K562 (cell line): ENCODE data around the gene AHR. TPM values are rescaled to one million over a fixed set of nuclear protein-coding genes. Genes with fewer than 3 reads are reported as not detected.
"Not testable (repeated sequence)": the region's sequence is repeated elsewhere in the genome, so short reads cannot be mapped to it uniquely, and the experiment has no call there.

Source experiments
- ATAC-seq: fragments of 200-7000 bp; cut with Tn5 transposase; 3 replicates; pipeline ENCODE4 v1.9.1; 2020; ENCODE audit warnings: moderate library complexity
- BruUV-seq: library from RNA; stranded (reverse); fragments of 400-500 nt; replicated peaks from 2 replicates; lab custom pipeline; 2021; lab: Mats Ljungman, UMichigan
- CTCF ChIA-PET: fragments of 300-600 bp; formaldehyde crosslinking; extraction: SDS; loops from one replicate; lab custom pipeline; 2021; ENCODE audit warnings: low intra/inter-chr PET ratio; lab: Yijun Ruan, JAX
- POLR2A ChIA-PET: fragments of 300-600, 350-650 bp; sonication (Branson Sonifier 250); formaldehyde crosslinking; extraction: SDS; loops from one replicate; lab custom pipeline; 2021; ENCODE audit warnings: antibody characterized with exemption, inconsistent platforms; lab: Yijun Ruan, JAX
- DNase-seq, 4 experiments: peaks; one replicate each; pipeline versions ENCODE4 v3.0.0 to v3.0.0-alpha.2; 2011 to 2018; ENCODE audit warnings: low spot score in 3 of 4, mixed read lengths in 3 of 4; ENCODE audit errors: extremely low read depth in 1 of 4
- FAIRE-seq: peaks from 2 replicates; lab custom pipeline; 2011; peaks lifted over from hg19 to GRCh38; lab: Jason Lieb, UNC
- H2AFZ ChIP-seq: 2 replicates; pipeline ENCODE4 v1.6.0; 2011; ENCODE audit warnings: low read depth, low read length, control low read depth, inconsistent platforms
- H3K27ac ChIP-seq: fragments of 200-600 bp; 3 replicates; pipeline ENCODE4 v1.8.0; 2011; ENCODE audit warnings: low read depth, mild to moderate bottlenecking, control low read depth, inconsistent platforms, low read length, moderate library complexity, mixed read lengths; ENCODE audit errors: extremely low read depth
- H3K27me3 ChIP-seq, 2 experiments: fragments of 300-600 bp in 1 of 2; 2 replicates in 1 of 2; 3 replicates in 1 of 2; pipeline versions ENCODE4 v1.6.0 to v1.8.0; 2011; ENCODE audit warnings: inconsistent platforms in 2 of 2, low read length in 2 of 2, mild to moderate bottlenecking in 1 of 2, mixed read lengths in 1 of 2, moderate library complexity in 1 of 2; ENCODE audit not compliant: control insufficient read depth in 2 of 2, insufficient read depth in 2 of 2
- H3K36me3 ChIP-seq: fragments of 300-600 bp; 3 replicates; pipeline ENCODE4 v1.8.0; 2011; ENCODE audit warnings: mild to moderate bottlenecking, low read length, inconsistent platforms; ENCODE audit not compliant: control insufficient read depth, insufficient read depth
- H3K4me1 ChIP-seq, 2 experiments: fragments of 200-600 bp in 1 of 2; replicated peaks in 1 of 2; 2 replicates in 1 of 2; 3 replicates in 1 of 2; pipeline versions ENCODE4 v1.5.1 to v1.8.0; 2011; ENCODE audit warnings: inconsistent platforms in 2 of 2, low read length in 2 of 2, mild to moderate bottlenecking in 1 of 2, mixed read lengths in 1 of 2, moderate library complexity in 1 of 2; ENCODE audit not compliant: control insufficient read depth in 2 of 2, insufficient read depth in 2 of 2
- H3K4me2 ChIP-seq: 2 replicates; pipeline ENCODE4 v1.6.1; 2011; ENCODE audit warnings: low read length, control low read depth, inconsistent platforms, mixed read lengths; ENCODE audit not compliant: insufficient read depth
- H3K4me3 ChIP-seq: fragments of 200-600 bp; sonication (generic), shearing (Covaris generic); 2 replicates; pipeline ENCODE4 v1.5.1; 2016; ENCODE audit warnings: control low read depth, inconsistent platforms
- H3K79me2 ChIP-seq: fragments of 200-600 bp; 3 replicates; pipeline ENCODE4 v1.8.0; 2011; ENCODE audit warnings: low read length, inconsistent platforms; ENCODE audit not compliant: control insufficient read depth, insufficient read depth
- H3K9ac ChIP-seq, 2 experiments: 2 replicates each; pipeline versions ENCODE4 v1.6.0 to v1.6.1; 2011; ENCODE audit warnings: low read depth in 2 of 2, low read length in 2 of 2, control low read depth in 1 of 2, inconsistent platforms in 1 of 2, mild to moderate bottlenecking in 1 of 2, mixed read lengths in 1 of 2; ENCODE audit not compliant: insufficient read depth in 1 of 2
- H3K9me1 ChIP-seq: one replicate; pipeline ENCODE4 v1.6.0; 2011; ENCODE audit warnings: inconsistent platforms, mild to moderate bottlenecking, low read length, moderate library complexity; ENCODE audit not compliant: control insufficient read depth, insufficient read depth
- H3K9me3 ChIP-seq: replicated peaks from 2 replicates; pipeline ENCODE4 v1.5.1; 2011; ENCODE audit warnings: low read depth, low read length, inconsistent platforms; ENCODE audit not compliant: control insufficient read depth, insufficient read depth
- H4K20me1 ChIP-seq: replicated peaks from 2 replicates; pipeline ENCODE4 v1.6.1; 2011; ENCODE audit warnings: low read length, inconsistent platforms, mixed read lengths; ENCODE audit not compliant: control insufficient read depth, insufficient read depth
- ZNF146 ChIP-seq: IDR thresholded peaks from one replicate; pipeline ENCODE4 v1.6.1; 2018; ENCODE audit warnings: missing compliant biosample characterization; ENCODE audit not compliant: unreplicated experiment
- WGBS: fragments of 100-300 bp; shearing (Covaris generic); methylation state at CpG from one replicate; pipeline ENCODE4 v1.1.6; 2016; ENCODE audit warnings: low coverage, mixed read lengths; ENCODE audit not compliant: insufficient coverage; ENCODE audit errors: missing lambda C conversion rate; 5-methylcytosine and 5-hydroxymethylcytosine counted together
- in situ Hi-C: fragments of 300-500 bp; cut with MboI; formaldehyde crosslinking; loops from 4 replicates; pipeline ENCODE4 v1.15.0; 2018; ENCODE audit warnings: inconsistent platforms, mixed read lengths
- intact Hi-C: fragments of 100-400 bp; cut with micrococcal nuclease; formaldehyde crosslinking; loops from 2 replicates; pipeline ENCODE4 v1.14.2; 2022
- polyA plus RNA-seq, 8 experiments: library from polyadenylated mRNA; depleted of rRNA in 4 of 8; stranded (reverse) in 5 of 8; unstranded in 3 of 8; fragments of >200 nt; fragmentation: Nextera tagmentation in 2 of 8; fragmentation: Illumina TruSeq in 1 of 8; extraction: Ambion mirVana in 2 of 8; extraction: Trizol in 1 of 8; gene quantifications; 2 replicates each; pipeline versions ENCODE4 v1.2.1 to v1.2.3, GENCODE V29; 2011 to 2014; ENCODE audit warnings: inconsistent platforms in 1 of 8, missing spikeins in 1 of 8
- total RNA-seq, 7 experiments: library from RNA; depleted of rRNA in 6 of 7; stranded (reverse); fragments of >200 nt in 6 of 7; fragmentation: Illumina TruSeq in 2 of 7; extraction: Trizol in 2 of 7; gene quantifications; 2 replicates each; pipeline versions ENCODE4 v1.2.1 to v1.2.3, GENCODE V29; 2011 to 2021; ENCODE audit warnings: low replicate concordance in 1 of 7

Gene AHR
- total and polyA plus RNA-seq, 9 of the 15 experiments (the other 6 are each of a cell fraction or from before 2014, with no cell fraction given) = 0.16 TPM; not detected in 8

DNA sequence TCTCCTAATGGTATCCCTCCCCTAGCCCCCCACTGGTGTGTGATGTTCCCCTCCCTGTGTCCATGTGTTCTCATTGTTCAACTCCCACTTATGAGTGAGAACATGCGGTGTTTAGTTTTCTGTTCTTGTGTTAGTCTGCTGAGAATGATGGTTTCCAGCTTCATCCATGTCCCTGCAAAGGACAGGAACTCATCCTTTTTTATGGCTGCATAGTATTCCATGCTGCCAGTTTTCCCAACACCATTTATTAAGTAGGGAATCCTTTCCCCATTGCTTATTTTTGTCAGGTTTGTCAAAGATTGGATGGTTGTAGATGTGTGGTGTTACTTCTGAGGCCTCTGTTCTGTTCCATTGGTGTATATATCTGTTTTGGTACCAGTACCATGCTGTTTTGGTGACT is 50.5 kb downstream of the AHR start:
- H3K9ac ChIP-seq, POLR2A ChIA-PET, FAIRE-seq, H3K4me3 ChIP-seq: not testable (repeated sequence)
- TF ChIP-seq ZNF146 (CRISPR knock-in tag) = peak; percentile 74
- TF ChIP-seq, all 486 proteins: peak for 1; not testable (repeated sequence) for 485
- WGBS = 10% methylated on average over 1 of the region's 1 CpG
- H3K9me1 ChIP-seq, intact Hi-C loops, H3K27me3 ChIP-seq, H2AFZ ChIP-seq, ATAC-seq, CTCF ChIA-PET, H3K4me2 ChIP-seq, BruUV-seq, H4K20me1 ChIP-seq, in situ Hi-C loops, H3K36me3 ChIP-seq, DNase-seq, H3K79me2 ChIP-seq, H3K4me1 ChIP-seq, H3K27ac ChIP-seq, H3K9me3 ChIP-seq: not testable (repeated sequence)

- H3K9me1 ChIP-seq, H4K20me1 ChIP-seq, BruUV-seq, H3K27me3 ChIP-seq, H3K9ac ChIP-seq, intact Hi-C loops, CTCF ChIA-PET, H3K79me2 ChIP-seq, H3K9me3 ChIP-seq, ATAC-seq, in situ Hi-C loops, H3K4me1 ChIP-seq, H3K4me2 ChIP-seq, H3K36me3 ChIP-seq, POLR2A ChIA-PET, H3K27ac ChIP-seq, DNase-seq, H3K4me3 ChIP-seq, FAIRE-seq, H2AFZ ChIP-seq: not testable (repeated sequence)
- WGBS = 19% methylated on average over 3 of the region's 3 CpGs
Observed at GRCh38 chr7:17350321-17350720, 51.9 kb downstream of the AHR start.

DNA sequence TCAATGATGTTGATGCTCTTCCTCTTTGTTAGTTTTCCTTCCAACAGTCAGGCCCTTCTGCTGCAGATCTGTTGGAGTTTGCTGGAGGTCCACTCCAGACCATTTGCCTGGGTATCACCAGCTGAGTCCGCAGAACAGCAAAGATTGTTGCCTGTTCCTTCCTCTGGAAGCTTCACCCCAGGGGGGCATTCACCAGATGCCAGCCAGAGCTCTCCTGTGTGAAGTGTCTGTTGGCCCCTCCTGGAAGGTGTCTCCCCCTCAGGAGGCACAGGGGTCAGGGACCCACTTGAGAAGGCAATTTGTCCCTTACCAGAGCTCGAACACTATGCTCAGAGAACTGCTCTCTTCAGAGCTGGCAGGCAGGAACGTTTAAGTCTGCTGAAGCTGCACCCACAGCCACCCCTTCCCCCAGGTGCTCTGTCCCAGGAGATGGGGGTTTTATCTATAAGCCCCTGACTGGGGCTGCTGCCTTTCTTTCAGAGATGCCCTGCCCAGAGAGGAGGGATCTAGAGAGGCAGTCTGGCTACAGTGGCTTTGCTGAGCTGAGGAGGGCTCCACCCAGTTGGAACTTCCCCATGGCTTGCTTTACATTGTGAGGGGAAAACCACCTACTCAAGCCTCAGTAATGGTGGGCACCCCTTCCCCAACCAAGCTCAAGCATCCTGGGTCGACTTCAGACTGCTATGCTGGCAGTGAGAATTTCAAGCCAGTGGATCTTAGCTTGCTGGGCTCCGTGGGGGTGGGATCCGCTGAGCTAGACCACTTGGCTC is 55.4 kb downstream of the AHR start:
- FAIRE-seq, H2AFZ ChIP-seq, H3K79me2 ChIP-seq, H3K9me1 ChIP-seq, ATAC-seq, H3K9ac ChIP-seq, H3K36me3 ChIP-seq, intact Hi-C loops, H3K4me1 ChIP-seq, CTCF ChIA-PET, H3K4me2 ChIP-seq, H3K27ac ChIP-seq, H3K27me3 ChIP-seq, POLR2A ChIA-PET, in situ Hi-C loops, H3K9me3 ChIP-seq, H3K4me3 ChIP-seq, H4K20me1 ChIP-seq, BruUV-seq, DNase-seq: not testable (repeated sequence)
- 13% methylated on average over 4 of the region's 6 CpGs for WGBS
